Vagina (tissue), 2 donors: Measurements from ENCODE around the gene SPAG16. TPM values are rescaled to one million over a fixed set of nuclear protein-coding genes. Genes with fewer than 3 reads are reported as not detected.

Experiments
- DNase-seq, 2 donors: peaks; one replicate each; pipeline ENCODE4 v3.0.0-alpha.2; 2017; ENCODE audit errors: extremely low spot score in 2 of 2
- H3K27ac ChIP-seq: fragments of 200-600 bp; sonication (generic); one replicate; pipeline ENCODE4 v1.5.1; 2019
- H3K27me3 ChIP-seq: fragments of 200-600 bp; sonication (generic); one replicate; pipeline ENCODE4 v1.5.1; 2019
- H3K36me3 ChIP-seq, 2 donors: fragments of 200-600 bp; sonication (generic); one replicate each; pipeline ENCODE4 v1.5.1; 2017 to 2019
- H3K4me1 ChIP-seq: fragments of 200-600 bp; sonication (generic); one replicate; pipeline ENCODE4 v1.5.1; 2019
- H3K4me3 ChIP-seq, 2 donors: fragments of 200-600 bp; sonication (generic); 1 replicate in 1 of 2; 2 replicates in 1 of 2; pipeline ENCODE4 v1.5.1; 2016 to 2019
- H3K9me3 ChIP-seq: fragments of 200-600 bp; sonication (generic); one replicate; pipeline ENCODE4 v1.5.1; 2019
- POLR2A ChIP-seq, 2 donors: fragments of 450-650 bp; IDR thresholded peaks; one replicate each; pipeline ENCODE4 v1.6.1; 2017; ENCODE audit warnings: antibody characterized with exemption in 2 of 2, mild to moderate bottlenecking in 2 of 2, moderate library complexity in 2 of 2
- POLR2AphosphoS5 ChIP-seq, 2 donors: sonication (generic); formaldehyde crosslinking; IDR thresholded peaks; one replicate each; pipeline ENCODE4 v1.9.0; 2017; ENCODE audit warnings: antibody characterized with exemption in 2 of 2, mild to moderate bottlenecking in 2 of 2, low read depth in 1 of 2; ENCODE audit not compliant: insufficient read depth in 1 of 2
- intact Hi-C: fragments of 100-400 bp; cut with DNase I; formaldehyde crosslinking; loops from one replicate; pipeline ENCODE4 v1.15.1; 2023
- total RNA-seq: library from RNA; depleted of rRNA; stranded (reverse); fragments of >200 nt; gene quantifications from one replicate; pipeline ENCODE4 v1.2.3, GENCODE V29; 2016
- TF ChIP-seq, protein P1 (sequence below), 3 experiments: fragments of 450-650 bp in 2 of 3; fragments of 200-600 bp in 1 of 3; sonication (generic) in 1 of 3; IDR thresholded peaks; one replicate each; pipeline ENCODE4 v1.5.1; 2017 to 2019; ENCODE audit warnings: antibody characterized with exemption in 3 of 3, mild to moderate bottlenecking in 2 of 3, moderate library complexity in 2 of 3

The SPAG16 gene
- total RNA-seq, 1 donor from 2014 or later, result 30.2 TPM

DNA sequence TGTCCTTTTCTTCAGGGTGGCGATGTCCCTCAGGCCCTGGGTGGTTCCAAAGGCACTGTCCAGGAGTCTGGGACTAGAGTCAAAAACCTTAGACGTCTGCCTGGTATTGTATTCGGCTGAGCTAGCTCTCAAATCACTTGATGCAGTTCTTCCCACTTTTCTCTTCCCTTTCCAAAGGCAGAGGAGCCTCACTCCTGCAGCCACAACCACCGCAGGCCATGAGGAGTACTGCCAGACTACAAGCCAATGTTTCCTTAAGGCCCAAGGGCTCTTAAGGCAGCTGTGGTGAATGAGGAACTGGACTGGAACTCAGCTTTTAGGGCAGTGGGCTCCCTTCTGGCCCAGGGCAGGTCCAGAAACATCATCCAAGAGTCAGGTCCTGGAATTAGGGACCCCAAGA is 360.7 kb downstream of the SPAG16 start:
- intact Hi-C loops, result no loop called here
- Histone ChIP-seq H3K4me1 (no peaks in the 10 kb centered on the region), H3K36me3 (no peaks in the 10 kb centered on the region), H3K4me3 (no peak overlapping the region), H3K9me3 (no peaks in the 10 kb centered on the region), H3K27me3 (no peaks in the 10 kb centered on the region), H3K27ac (no peak overlapping the region)
- TF ChIP-seq, protein P1, sequence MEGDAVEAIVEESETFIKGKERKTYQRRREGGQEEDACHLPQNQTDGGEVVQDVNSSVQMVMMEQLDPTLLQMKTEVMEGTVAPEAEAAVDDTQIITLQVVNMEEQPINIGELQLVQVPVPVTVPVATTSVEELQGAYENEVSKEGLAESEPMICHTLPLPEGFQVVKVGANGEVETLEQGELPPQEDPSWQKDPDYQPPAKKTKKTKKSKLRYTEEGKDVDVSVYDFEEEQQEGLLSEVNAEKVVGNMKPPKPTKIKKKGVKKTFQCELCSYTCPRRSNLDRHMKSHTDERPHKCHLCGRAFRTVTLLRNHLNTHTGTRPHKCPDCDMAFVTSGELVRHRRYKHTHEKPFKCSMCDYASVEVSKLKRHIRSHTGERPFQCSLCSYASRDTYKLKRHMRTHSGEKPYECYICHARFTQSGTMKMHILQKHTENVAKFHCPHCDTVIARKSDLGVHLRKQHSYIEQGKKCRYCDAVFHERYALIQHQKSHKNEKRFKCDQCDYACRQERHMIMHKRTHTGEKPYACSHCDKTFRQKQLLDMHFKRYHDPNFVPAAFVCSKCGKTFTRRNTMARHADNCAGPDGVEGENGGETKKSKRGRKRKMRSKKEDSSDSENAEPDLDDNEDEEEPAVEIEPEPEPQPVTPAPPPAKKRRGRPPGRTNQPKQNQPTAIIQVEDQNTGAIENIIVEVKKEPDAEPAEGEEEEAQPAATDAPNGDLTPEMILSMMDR (IDR thresholded peaks at IDR 0.05), result no peak
- TF ChIP-seq POLR2AphosphoS5 (IDR thresholded peaks at IDR 0.05; ENCODE audit: insufficient read depth in 1 of 2, low read depth in 1 of 2), result no peak
- TF ChIP-seq POLR2A (IDR thresholded peaks at IDR 0.05), result no peak
- DNase-seq, result no peak

DNA sequence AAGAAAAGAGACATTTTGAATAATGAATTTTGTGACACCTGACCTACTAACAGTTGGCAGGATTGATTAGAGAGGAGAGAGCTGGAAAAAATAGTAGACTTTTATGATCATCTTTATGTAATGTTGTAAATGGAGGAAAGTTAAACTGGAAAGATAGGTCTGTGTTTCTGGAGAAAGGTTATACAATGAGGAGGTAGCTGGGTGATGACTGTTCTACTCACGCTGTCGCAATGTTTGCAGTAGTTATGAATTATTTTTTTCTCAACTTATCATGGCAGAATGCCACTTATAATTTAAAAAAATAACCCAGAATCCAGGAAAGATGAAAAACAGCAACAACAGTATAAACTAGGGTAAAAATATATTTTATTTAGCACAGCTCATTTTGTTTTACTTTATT is 364.9 kb downstream of the SPAG16 start:
- H3K9me3 ChIP-seq, result no peaks in the 10 kb centered on the region
- no peak overlapping the region for H3K4me3 ChIP-seq
- H3K36me3 ChIP-seq, result no peaks in the 10 kb centered on the region
- intact Hi-C loops, result no loop called here
- H3K27me3 ChIP-seq, result no peaks in the 10 kb centered on the region
- DNase-seq, result no peak
- no peaks in the 10 kb centered on the region for H3K4me1 ChIP-seq
- no peak for TF ChIP-seq POLR2A (IDR thresholded peaks at IDR 0.05)
- TF ChIP-seq, protein P1 (IDR thresholded peaks at IDR 0.05), result no peak
- no peak for TF ChIP-seq POLR2AphosphoS5 (IDR thresholded peaks at IDR 0.05; ENCODE audit: insufficient read depth in 1 of 2, low read depth in 1 of 2)
- H3K27ac ChIP-seq, result no peak overlapping the region

DNA sequence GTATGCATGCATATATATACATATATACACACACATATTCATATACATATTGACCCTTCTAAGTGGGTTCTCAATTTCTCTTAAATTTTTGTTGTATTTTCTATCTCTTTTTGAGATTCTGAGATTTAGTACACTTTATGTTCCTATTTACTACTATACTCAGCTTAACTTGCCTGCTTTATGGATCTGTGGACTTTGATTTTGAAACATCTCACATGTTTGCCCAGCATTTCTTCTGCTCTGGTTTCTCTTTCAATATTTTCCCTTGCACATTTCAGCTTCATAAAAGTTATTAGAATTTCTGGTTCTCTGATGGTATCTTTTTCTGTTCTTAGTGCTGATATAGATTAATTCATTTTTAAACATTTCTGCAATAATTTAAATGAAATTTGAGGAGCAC is 380.6 kb downstream of the SPAG16 start:
- H3K9me3 ChIP-seq, result no peaks in the 10 kb centered on the region
- H3K27ac ChIP-seq, result no peak overlapping the region
- intact Hi-C loops, result no loop called here
- no peaks in the 10 kb centered on the region for H3K4me1 ChIP-seq
- TF ChIP-seq, protein P1 (IDR thresholded peaks at IDR 0.05), result no peak
- no peak for TF ChIP-seq POLR2A (IDR thresholded peaks at IDR 0.05)
- TF ChIP-seq POLR2AphosphoS5 (IDR thresholded peaks at IDR 0.05; ENCODE audit: insufficient read depth in 1 of 2, low read depth in 1 of 2), result no peak
- DNase-seq, result no peak
- no peaks in the 10 kb centered on the region for H3K36me3 ChIP-seq
- H3K4me3 ChIP-seq, result no peak overlapping the region
- no peaks in the 10 kb centered on the region for H3K27me3 ChIP-seq

DNA sequence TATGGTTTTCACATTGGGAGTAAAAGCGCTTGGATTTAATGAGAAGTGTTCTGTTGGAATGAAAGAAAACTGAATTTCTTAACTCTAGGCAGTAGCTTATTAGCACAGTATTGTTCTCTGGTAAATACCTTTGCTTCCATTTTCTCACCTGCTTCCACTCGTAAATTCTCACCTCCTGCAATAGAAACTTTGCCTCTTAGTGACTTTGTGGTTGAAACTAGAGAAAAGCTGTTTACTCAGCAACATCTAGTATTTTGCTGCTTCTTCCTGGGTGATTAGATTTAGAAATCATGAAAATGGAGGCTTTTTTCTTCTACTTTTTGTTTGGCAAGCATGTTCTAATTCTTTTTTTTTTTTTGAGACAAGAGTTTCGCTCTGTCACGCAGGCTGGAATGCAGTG is 385.4 kb downstream of the SPAG16 start:
- intact Hi-C loops, result no loop called here
- no peak overlapping the region for H3K27ac ChIP-seq
- TF ChIP-seq, protein P1 (IDR thresholded peaks at IDR 0.05), result no peak
- TF ChIP-seq POLR2A (IDR thresholded peaks at IDR 0.05), result no peak
- no peaks in the 10 kb centered on the region for H3K4me1 ChIP-seq
- H3K27me3 ChIP-seq, result no peaks in the 10 kb centered on the region
- DNase-seq, result no peak
- no peak overlapping the region for H3K4me3 ChIP-seq
- H3K9me3 ChIP-seq, result no peaks in the 10 kb centered on the region
- H3K36me3 ChIP-seq, result no peaks in the 10 kb centered on the region

DNA sequence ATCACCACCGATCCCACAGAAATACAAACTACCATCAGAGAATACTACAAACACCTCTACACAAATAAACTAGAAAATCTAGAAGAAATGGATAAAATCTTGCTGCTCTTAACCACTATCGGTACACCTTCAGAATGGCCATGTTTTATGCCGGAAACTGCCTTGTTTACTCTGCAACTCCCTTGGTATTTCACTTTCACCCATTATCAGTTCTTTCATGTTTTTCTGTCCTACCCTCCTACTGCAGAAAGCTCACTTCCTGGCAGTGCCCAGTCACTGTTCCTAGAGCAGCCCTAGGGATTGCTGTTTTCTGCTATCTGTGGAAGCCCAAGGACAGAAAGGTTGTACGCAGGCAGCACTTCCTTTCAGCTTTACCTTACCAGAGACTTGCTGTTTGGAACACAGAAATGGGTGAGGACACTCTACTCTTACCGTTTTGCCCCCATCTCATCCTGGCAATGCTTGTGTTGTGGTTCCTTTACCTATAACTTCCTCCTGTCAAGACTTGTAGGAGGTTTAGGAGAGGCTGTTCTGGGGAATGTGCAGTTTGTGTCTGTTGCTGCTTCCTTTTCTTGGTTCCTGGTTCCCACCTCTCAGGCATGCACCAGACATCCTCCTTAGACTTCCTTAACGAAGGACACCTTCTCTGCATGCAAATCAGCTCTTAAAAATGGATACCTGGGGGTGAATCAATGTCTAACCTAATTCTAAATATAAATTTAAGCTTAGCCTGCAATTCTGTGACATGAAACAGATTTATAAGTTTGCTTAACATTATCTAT is 394.4 kb downstream of the SPAG16 start:
- Histone ChIP-seq H3K9me3 (no peaks in the 10 kb centered on the region), H3K4me3 (no peak overlapping the region), H3K27me3 (no peaks in the 10 kb centered on the region), H3K36me3 (no peaks in the 10 kb centered on the region), H3K4me1 (no peaks in the 10 kb centered on the region), H3K27ac (no peak overlapping the region)
- TF ChIP-seq, protein P1 (IDR thresholded peaks at IDR 0.05), result no peak
- no peak for TF ChIP-seq POLR2AphosphoS5 (IDR thresholded peaks at IDR 0.05; ENCODE audit: insufficient read depth in 1 of 2, low read depth in 1 of 2)
- TF ChIP-seq POLR2A (IDR thresholded peaks at IDR 0.05), result no peak
- DNase-seq, result no peak
- intact Hi-C loops, result no loop called here
